Measurements from ENCODE around the gene MBD2. TPM values are rescaled to one million over a fixed set of nuclear protein-coding genes. Genes with fewer than 3 reads are reported as not detected.

Gene MBD2
- total RNA-seq, 1 donor from 2014 or later: 26.7 TPM

DNA sequence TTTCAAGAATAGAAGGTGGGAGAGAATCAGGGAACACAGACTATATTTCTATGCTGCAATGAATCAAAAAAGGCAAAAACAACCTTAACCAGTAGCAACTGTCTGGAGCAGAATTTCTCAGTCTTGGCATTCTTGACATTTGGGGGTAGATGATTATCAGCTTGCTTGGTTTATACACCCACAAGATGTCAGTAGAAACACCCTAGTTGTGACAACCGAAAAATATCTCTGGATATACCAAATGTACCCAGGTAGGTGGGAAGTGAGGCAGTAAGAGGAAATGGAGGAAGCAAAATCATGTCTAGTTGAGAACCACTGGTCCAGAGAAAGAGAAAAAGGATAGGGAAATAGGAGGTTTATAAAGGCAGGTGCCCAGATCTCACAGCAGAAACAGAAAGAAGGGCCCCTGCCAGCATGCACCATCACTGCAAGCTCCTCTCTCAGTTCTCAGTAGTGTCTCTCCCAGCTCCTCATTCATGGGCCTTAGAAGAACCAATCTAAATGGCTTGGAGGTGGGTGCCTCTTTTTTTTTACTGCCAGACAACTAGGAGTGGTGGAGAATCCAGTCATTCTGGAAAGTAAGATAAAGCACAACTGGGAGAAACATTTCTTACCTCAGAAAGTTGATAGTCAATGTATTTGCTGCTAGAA, 50.4 kb downstream of the MBD2 start:
- no peaks in the 10 kb centered on the region for H3K27me3 ChIP-seq (ENCODE audit: control insufficient read depth, insufficient read depth, low read length)
- DNase-seq (ENCODE audit: low read depth): no peak
- no peaks in the 10 kb centered on the region for H3K36me3 ChIP-seq (ENCODE audit: control insufficient read depth, insufficient read depth, low read length)
- TF ChIP-seq, protein P1, sequence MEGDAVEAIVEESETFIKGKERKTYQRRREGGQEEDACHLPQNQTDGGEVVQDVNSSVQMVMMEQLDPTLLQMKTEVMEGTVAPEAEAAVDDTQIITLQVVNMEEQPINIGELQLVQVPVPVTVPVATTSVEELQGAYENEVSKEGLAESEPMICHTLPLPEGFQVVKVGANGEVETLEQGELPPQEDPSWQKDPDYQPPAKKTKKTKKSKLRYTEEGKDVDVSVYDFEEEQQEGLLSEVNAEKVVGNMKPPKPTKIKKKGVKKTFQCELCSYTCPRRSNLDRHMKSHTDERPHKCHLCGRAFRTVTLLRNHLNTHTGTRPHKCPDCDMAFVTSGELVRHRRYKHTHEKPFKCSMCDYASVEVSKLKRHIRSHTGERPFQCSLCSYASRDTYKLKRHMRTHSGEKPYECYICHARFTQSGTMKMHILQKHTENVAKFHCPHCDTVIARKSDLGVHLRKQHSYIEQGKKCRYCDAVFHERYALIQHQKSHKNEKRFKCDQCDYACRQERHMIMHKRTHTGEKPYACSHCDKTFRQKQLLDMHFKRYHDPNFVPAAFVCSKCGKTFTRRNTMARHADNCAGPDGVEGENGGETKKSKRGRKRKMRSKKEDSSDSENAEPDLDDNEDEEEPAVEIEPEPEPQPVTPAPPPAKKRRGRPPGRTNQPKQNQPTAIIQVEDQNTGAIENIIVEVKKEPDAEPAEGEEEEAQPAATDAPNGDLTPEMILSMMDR (IDR thresholded peaks at IDR 0.05; ENCODE audit: insufficient read depth, low read length, poor library complexity, severe bottlenecking): no peak
- no peak overlapping the region for H3K4me3 ChIP-seq (ENCODE audit: low read depth, low read length)

DNA sequence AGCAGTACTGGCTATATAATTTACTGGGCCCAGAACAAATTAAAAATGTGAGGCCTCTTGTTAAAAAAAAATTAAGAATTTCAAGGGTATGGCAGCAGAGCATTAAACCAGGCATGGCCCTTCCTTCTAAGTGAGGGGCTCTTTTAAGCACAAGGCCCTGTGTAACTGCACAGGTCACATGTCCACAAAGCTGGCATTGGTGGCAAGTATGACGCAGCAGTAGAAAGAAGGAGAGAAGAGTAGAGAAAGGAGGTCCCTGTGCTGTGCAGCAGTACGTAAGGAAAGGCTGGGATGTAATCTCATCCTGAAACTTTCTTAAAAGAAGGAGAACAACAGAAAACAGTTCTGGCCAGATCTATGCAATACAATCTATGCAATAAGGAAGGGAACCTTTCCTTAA, 51.2 kb downstream of the MBD2 start:
- Histone ChIP-seq H3K4me3 (ENCODE audit: low read depth, low read length) (no peak overlapping the region), H3K27me3 (ENCODE audit: control insufficient read depth, insufficient read depth, low read length) (no peaks in the 10 kb centered on the region), H3K36me3 (ENCODE audit: control insufficient read depth, insufficient read depth, low read length) (no peaks in the 10 kb centered on the region)
- no peak for DNase-seq (ENCODE audit: low read depth)
- TF ChIP-seq, protein P1 (IDR thresholded peaks at IDR 0.05; ENCODE audit: insufficient read depth, low read length, poor library complexity, severe bottlenecking): no peak

DNA sequence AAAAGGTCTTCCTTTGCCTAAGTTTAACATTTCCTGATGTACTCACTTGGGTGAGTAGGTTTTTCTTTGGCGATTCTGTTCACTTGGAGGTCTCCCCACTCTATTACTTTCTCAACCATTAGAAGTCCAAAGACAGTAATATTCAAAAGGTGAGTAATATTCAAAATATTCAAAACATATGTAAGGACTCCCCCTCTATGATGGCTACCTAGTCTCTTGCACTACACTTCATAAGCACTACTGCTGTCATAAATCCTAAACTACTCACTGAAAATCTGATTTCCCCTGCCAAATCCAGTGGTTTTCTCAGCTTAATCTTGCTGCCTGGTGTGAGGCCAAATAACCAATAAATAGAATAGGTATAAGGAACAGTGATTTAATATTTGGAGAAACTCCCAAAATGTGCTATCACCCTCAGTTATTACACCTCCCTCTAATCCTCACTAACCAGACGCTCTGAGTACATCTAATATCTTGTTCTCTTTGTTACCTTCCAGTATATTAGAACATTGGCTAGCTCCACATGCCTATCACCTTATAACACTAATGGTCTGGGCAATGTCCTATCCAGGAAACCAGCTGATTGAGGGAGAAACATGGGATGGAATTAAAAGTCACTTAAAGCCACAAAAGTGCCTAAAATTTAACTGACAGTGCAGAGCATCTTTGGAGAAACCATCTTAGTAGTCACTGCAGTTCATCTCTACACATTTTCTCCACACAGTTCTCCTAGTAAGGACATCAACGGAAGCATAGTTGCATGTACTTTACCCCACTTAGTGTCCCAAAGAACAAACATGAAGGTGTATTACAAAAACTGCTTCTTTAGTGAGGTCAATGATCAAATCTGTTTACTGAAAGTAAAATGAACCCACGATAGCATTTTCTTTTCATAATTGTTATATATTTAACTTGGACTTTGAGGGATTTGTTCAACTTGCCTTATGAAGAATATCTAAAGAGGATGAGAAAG, 54.8 kb downstream of the MBD2 start:
- TF ChIP-seq, protein P1 (IDR thresholded peaks at IDR 0.05; ENCODE audit: insufficient read depth, low read length, poor library complexity, severe bottlenecking): no peak
- H3K36me3 ChIP-seq (ENCODE audit: control insufficient read depth, insufficient read depth, low read length): no peaks in the 10 kb centered on the region
- DNase-seq (ENCODE audit: low read depth): no peak

DNA sequence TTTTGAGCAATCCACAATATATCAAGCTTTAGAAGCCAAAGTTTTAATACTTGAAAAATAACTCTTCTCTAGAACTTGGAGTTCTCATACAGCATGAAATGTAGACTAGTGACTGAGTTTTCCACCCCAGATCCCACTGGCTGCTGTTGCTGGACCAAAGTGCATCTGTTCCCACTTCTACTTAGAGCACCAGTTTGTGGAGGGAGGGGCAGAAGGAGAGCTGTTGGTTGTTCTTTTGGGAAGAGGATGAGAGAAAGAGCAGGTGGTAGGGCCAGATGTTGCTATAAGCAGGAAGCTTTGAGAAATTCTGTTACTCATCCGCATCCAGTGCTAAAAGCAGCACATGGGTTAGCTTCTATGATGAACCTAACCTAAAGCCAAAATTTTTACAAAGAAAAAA, 59.0 kb downstream of the MBD2 start:
- H3K27me3 ChIP-seq (ENCODE audit: control insufficient read depth, insufficient read depth, low read length): no peaks in the 10 kb centered on the region
- TF ChIP-seq, protein P1 (IDR thresholded peaks at IDR 0.05; ENCODE audit: insufficient read depth, low read length, poor library complexity, severe bottlenecking): no peak
- no peak overlapping the region for H3K4me3 ChIP-seq (ENCODE audit: low read depth, low read length)
- no peak for DNase-seq (ENCODE audit: low read depth)
- no peaks in the 10 kb centered on the region for H3K36me3 ChIP-seq (ENCODE audit: control insufficient read depth, insufficient read depth, low read length)

More for the DNA sequence above, 54.8 kb downstream of the MBD2 start:
- Histone ChIP-seq H3K4me3 (ENCODE audit: low read depth, low read length) (no peak overlapping the region), H3K27me3 (ENCODE audit: control insufficient read depth, insufficient read depth, low read length) (no peaks in the 10 kb centered on the region)

DNA sequence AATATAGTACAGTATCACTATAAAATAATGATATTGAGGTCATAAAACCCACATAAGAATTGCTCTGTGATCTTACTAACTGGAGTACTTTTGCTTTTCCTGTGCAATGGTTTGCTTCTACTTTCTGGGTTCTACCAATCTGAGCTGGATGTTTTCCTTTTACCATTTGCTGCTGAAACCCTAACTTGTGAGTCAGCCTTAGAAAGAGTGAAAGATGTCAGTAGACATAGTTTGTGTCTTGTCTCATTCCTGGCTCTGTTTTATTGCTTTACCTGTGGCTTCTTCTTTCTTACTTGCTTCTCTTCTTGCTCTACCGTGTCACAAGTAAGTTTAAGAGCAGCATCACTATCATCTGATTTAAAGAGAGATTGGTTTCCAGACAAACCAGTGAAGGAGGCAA, 61.0 kb downstream of the MBD2 start:
- TF ChIP-seq, protein P1 (IDR thresholded peaks at IDR 0.05; ENCODE audit: insufficient read depth, low read length, poor library complexity, severe bottlenecking): no peak
- DNase-seq (ENCODE audit: low read depth): no peak
- no peaks in the 10 kb centered on the region for H3K27me3 ChIP-seq (ENCODE audit: control insufficient read depth, insufficient read depth, low read length)
- H3K36me3 ChIP-seq (ENCODE audit: control insufficient read depth, insufficient read depth, low read length): no peaks in the 10 kb centered on the region
- no peak overlapping the region for H3K4me3 ChIP-seq (ENCODE audit: low read depth, low read length)
